Measurements from ENCODE around the gene HYOU1. TPM values are rescaled to one million over a fixed set of nuclear protein-coding genes. Genes with fewer than 3 reads are reported as not detected.

HYOU1 gene
- polyA plus RNA-seq, 1 of the 3 experiments (the other 2 are of a cell fraction): 90.8 TPM

GRCh38 chr11:119014209-119014924 lies 42.6 kb downstream of the HYOU1 start:
- no peaks in the 10 kb centered on the region for H3K27me3 ChIP-seq (ENCODE audit: insufficient read depth)
- H3K4me3 ChIP-seq (ENCODE audit: low read depth in 2 of 2, low read length in 1 of 2): no peak overlapping the region
- POLR2A ChIA-PET: interaction anchor here (1.2 kb wide), 1 partner anchor 11 kb away, joined by 4 read pairs; no protein-coding TSS in a partner anchor
- H3K9ac ChIP-seq: no peak overlapping the region
- H3K9me3 ChIP-seq: no peaks in the 10 kb centered on the region
- no peaks in the 10 kb centered on the region for H3K9me2 ChIP-seq
- peaks cover 48% of the 10 kb centered on the region for H3F3A ChIP-seq (replicated peaks; ENCODE audit: insufficient read depth)
- no peak overlapping the region for H2AFZ ChIP-seq (ENCODE audit: low read depth)
- TF ChIP-seq GABPA (IDR thresholded peaks at IDR 0.05; ENCODE audit: low read depth) (no peak), TEAD4 (IDR thresholded peaks at IDR 0.05; ENCODE audit: borderline replicate concordance, insufficient read depth) (no peak), SIN3A (IDR thresholded peaks at IDR 0.05; ENCODE audit: borderline replicate concordance, low read depth, low read length) (no peak), POLR2AphosphoS5 (IDR thresholded peaks at IDR 0.05; ENCODE audit: low read depth, low read length) (peak; percentile 5; the same call in 1 of the 2 replicates)
- CTCF ChIA-PET: interaction anchor here (2.0 to 3.9 kb wide), 3 partner anchors 10 to 17 kb away, joined by 4 to 13 read pairs (median 5); partner anchors contain the start of gene CENATAC
- H3K4me1 ChIP-seq (ENCODE audit: control insufficient read depth in 1 of 2, insufficient read depth in 2 of 2, low read depth in 1 of 2, low read length in 1 of 2): peaks cover 12 to 13% of the 10 kb centered on the region in 2 experiments; a peak in 3 of 4 replicates
- DNase-seq: no peak
- H3K27ac ChIP-seq (ENCODE audit: low read depth in 2 of 2, low read length in 1 of 2): no peak overlapping the region; a peak in 1 of 4 replicates
- peaks cover 11% of the 10 kb centered on the region for H4K20me1 ChIP-seq (ENCODE audit: insufficient read depth)
- peaks cover 50 to 52% of the 10 kb centered on the region in 2 experiments for H3K36me3 ChIP-seq (replicated peaks in 1 of 2; ENCODE audit: control insufficient read depth in 1 of 2, insufficient read depth in 2 of 2, low read length in 1 of 2)
- H3K4me2 ChIP-seq: no peak overlapping the region
- 97% methylated on average over 17 of the region's 17 CpGs for WGBS (ENCODE audit: low lambda C conversion rate)
- H3K79me2 ChIP-seq (ENCODE audit: insufficient read depth): peaks cover 53% of the 10 kb centered on the region

- H3K4me3 ChIP-seq (ENCODE audit: low read depth in 2 of 2, low read length in 1 of 2): no peak overlapping the region
- H3K9me2 ChIP-seq: no peaks in the 10 kb centered on the region
- peaks cover 41% of the 10 kb centered on the region for H3K79me2 ChIP-seq (ENCODE audit: insufficient read depth)
- peaks cover 11% of the 10 kb centered on the region for H4K20me1 ChIP-seq (ENCODE audit: insufficient read depth)
- no peaks in the 10 kb centered on the region for H3K27me3 ChIP-seq (ENCODE audit: insufficient read depth)
- H3K4me2 ChIP-seq: no peak overlapping the region
- H3K9ac ChIP-seq: no peak overlapping the region
- H3F3A ChIP-seq (replicated peaks; ENCODE audit: insufficient read depth): peaks cover 49% of the 10 kb centered on the region
- ChIA-PET CTCF (interaction anchor here (0.8 to 2.0 kb wide), 2 partner anchors 8 to 15 kb away, joined by 3 to 4 read pairs; partner anchors contain the start of gene CENATAC), POLR2A (interaction anchor here (0.9 to 1.5 kb wide), 2 partner anchors 10 to 11 kb away, joined by 3 to 4 read pairs; no protein-coding TSS in a partner anchor)
- 83% methylated on average over 3 of the region's 3 CpGs for WGBS (ENCODE audit: low lambda C conversion rate)
- peak; percentile 37 for TF ChIP-seq POLR2AphosphoS5 (IDR thresholded peaks at IDR 0.05; ENCODE audit: low read depth, low read length)
- TF ChIP-seq RFX5 (IDR thresholded peaks at IDR 0.05; ENCODE audit: low read length): no peak
- H3K9me3 ChIP-seq: no peaks in the 10 kb centered on the region
- DNase-seq: no peak
- H3K27ac ChIP-seq (ENCODE audit: low read depth in 2 of 2, low read length in 1 of 2): no peak overlapping the region; a peak in 1 of 4 replicates
- H2AFZ ChIP-seq (ENCODE audit: low read depth): no peak overlapping the region
- H3K36me3 ChIP-seq (replicated peaks in 1 of 2; ENCODE audit: control insufficient read depth in 1 of 2, insufficient read depth in 2 of 2, low read length in 1 of 2): peaks cover 52 to 53% of the 10 kb centered on the region in 2 experiments
- peaks cover 12 to 13% of the 10 kb centered on the region in 2 experiments; a peak in 3 of 4 replicates for H3K4me1 ChIP-seq (ENCODE audit: control insufficient read depth in 1 of 2, insufficient read depth in 2 of 2, low read depth in 1 of 2, low read length in 1 of 2)
Observed at GRCh38 chr11:119012629-119013170, 44.3 kb downstream of the HYOU1 start.

GRCh38 chr11:119011476-119012053 lies 45.4 kb downstream of the HYOU1 start:
- Histone ChIP-seq H4K20me1 (ENCODE audit: insufficient read depth) (peaks cover 11% of the 10 kb centered on the region), H3K9ac (no peak overlapping the region), H3K9me2 (no peaks in the 10 kb centered on the region), H3K36me3 (replicated peaks in 1 of 2; ENCODE audit: control insufficient read depth in 1 of 2, insufficient read depth in 2 of 2, low read length in 1 of 2) (peaks cover 46 to 54% of the 10 kb centered on the region in 2 experiments), H3K4me1 (ENCODE audit: control insufficient read depth in 1 of 2, insufficient read depth in 2 of 2, low read depth in 1 of 2, low read length in 1 of 2) (peaks cover 7 to 9% of the 10 kb centered on the region in 2 experiments; a peak in 2 of 4 replicates), H3K4me2 (no peak overlapping the region), H3K79me2 (ENCODE audit: insufficient read depth) (peaks cover 29% of the 10 kb centered on the region), H3F3A (replicated peaks; ENCODE audit: insufficient read depth) (peaks cover 47% of the 10 kb centered on the region), H3K4me3 (ENCODE audit: low read depth in 2 of 2, low read length in 1 of 2) (no peak overlapping the region), H3K27me3 (ENCODE audit: insufficient read depth) (no peaks in the 10 kb centered on the region), H3K27ac (ENCODE audit: low read depth in 2 of 2, low read length in 1 of 2) (peak overlapping the region; percentile 4 to 23; a peak in 2 of 4 replicates), H3K9me3 (no peaks in the 10 kb centered on the region), H2AFZ (ENCODE audit: low read depth) (no peak overlapping the region)
- ChIA-PET POLR2A (no interaction called here), CTCF (interaction anchor here (0.8 kb wide), 1 partner anchor 14 kb away, joined by 3 read pairs; the partner anchor contains the start of gene CENATAC)
- TF ChIP-seq MXI1 (IDR thresholded peaks at IDR 0.05; ENCODE audit: low read depth, low read length): no peak
- no peak for DNase-seq
- 93% methylated on average over 6 of the region's 6 CpGs for WGBS (ENCODE audit: low lambda C conversion rate)
